Limb (tissue), 2 donors: ENCODE data around the gene DNAH9.

Experiments used
- DNase-seq, 2 donors: peaks; one replicate each; pipeline ENCODE4 v3.0.0-alpha.2; 2016; ENCODE audit errors: extremely low spot score in 2 of 2

Gene DNAH9

GRCh38 chr17:11610999-11611566 lies 12.8 kb downstream of the DNAH9 start:
- DNase-seq: no peak

- DNase-seq: no peak
These were observed 14.7 kb downstream of the DNAH9 start for GRCh38 chr17:11612956-11613355.

DNA sequence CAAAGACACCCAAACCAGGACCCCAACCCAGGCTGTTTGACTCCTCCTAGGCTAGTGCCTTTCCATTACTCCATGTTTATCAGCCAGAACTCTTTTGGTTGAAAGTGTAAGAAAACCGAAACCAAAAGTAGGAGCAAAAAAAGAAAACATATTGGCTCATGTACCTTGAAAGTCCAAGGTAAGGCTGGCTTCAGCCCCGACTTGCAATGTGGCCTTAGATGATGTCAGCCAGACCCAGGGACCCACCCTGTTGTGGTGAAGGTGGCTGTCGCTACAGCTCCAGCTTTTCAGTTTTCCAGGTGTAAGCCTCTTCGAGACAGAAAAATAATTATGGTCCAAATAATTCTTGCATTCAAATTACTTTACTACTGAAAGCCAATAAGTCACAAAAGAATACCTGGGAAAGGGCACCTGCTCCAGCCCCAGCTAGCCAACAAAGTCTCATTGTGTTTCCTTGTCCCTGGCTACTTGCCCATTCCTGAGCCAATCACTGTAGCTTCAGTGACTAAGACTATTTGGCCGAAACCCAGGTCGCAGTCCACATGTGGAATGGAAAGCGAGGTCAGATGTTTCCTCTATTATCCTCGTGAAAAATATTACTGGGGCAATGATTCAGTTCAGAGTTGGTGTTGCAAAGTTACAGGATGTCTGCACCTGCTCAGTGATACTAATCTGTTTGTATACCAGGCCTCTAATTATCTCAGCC lies 20.7 kb downstream of the DNAH9 start:
- DNase-seq: no peak

GRCh38 chr17:11622492-11622891 lies 24.2 kb downstream of the DNAH9 start:
- DNase-seq: no peak

DNA sequence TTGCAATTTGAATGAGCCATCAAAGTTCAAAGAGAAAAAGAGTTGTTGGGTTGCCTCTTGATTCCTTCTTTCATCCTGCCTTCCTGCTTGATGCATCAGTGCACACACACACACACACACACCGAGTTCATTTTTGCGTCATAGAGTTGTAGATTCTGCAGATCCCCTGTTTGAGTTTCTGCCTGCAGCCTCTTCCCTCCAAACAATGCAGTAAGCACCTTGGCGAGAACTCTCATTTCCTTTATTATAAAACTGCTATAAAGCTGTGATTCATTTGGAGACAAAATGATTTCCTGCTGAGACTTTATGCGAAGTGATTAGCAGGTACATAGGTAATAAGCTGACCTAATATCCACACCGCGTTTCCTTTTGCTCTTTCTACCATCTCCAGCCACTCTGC lies 26.7 kb downstream of the DNAH9 start:
- no peak for DNase-seq

DNA sequence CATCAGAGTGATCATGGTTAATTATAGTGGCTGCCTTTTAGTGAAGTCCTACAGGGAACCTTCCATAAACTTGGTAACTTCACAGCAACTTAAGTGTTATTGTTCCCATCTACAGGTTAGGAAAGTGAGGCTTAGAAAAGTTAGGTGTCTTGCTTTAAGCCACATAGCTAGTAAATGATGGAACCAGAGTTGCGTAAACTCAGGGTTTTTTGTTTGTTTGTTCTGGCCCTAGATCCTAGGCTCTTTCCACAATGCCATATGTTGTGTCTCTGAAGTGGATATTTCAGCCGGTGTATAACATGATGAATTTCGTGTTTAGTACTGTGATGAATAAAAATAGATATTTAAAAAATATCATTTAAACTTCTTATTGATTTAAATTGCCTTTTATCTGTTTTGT lies 27.6 kb downstream of the DNAH9 start:
- no peak for DNase-seq

GRCh38 chr17:11627301-11627940 lies 29.2 kb downstream of the DNAH9 start:
- DNase-seq: no peak

- DNase-seq: no peak
These were observed 30.1 kb downstream of the DNAH9 start for GRCh38 chr17:11628374-11628773.

GRCh38 chr17:11628831-11629230 lies 30.6 kb downstream of the DNAH9 start:
- no peak for DNase-seq

- no peak for DNase-seq
These were observed 38.5 kb downstream of the DNAH9 start for GRCh38 chr17:11636771-11637170.

DNA sequence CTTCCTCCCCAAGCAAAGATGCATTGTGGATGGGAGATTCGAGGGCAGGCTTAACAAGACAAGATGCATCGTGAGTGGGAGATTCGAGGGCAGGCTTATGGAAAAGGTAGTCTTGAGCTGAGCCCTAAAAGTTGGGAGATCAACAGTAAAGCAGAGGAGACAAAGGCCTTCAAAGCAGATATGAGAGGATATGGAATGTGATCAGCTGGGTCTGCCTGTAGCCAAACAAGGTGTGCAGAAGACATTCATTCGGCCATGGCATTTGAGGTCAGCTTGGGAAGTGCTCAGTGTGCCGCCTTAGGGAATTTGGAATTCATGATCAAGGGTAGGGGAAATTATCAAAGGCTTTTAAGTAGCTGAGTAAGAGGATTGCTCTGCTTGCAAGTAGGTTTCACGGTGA lies 39.5 kb downstream of the DNAH9 start:
- no peak for DNase-seq

- DNase-seq: no peak
These were observed 40.5 kb downstream of the DNAH9 start for GRCh38 chr17:11638700-11639265.

DNA sequence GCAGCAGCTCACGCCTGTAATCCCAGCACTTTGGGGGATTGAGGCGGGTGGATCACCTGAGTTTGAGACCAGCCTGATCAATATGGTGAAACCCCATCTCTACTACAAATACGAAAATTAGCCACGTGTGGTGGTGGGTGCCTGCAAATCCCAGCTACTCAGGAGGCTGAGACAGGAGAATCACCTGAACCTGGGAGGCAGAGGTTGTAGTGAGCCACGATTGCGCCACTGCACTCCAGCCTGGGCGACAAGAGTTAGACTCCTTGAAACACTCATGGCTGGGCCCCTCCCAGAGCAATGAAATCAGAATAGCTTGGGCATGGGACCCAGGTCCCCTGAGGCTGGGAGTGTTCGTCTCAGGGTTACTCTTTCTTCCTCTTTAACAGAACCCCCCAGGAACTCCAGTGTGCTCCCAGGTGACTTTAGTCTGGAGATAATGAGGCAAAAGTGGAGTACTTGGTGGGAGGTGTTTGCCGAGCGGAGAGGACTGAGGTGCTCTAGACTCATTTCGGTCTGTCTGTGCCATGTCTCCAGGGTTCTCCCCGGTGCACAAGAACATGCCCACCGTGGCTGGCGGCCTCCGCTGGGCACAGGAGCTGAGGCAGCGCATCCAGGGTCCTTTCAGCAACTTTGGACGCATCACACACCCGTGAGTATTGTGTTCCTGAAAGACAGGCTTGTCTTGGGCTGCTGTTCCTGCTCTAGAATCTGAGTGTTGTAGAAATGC lies 41.6 kb downstream of the DNAH9 start:
- no peak for DNase-seq

DNA sequence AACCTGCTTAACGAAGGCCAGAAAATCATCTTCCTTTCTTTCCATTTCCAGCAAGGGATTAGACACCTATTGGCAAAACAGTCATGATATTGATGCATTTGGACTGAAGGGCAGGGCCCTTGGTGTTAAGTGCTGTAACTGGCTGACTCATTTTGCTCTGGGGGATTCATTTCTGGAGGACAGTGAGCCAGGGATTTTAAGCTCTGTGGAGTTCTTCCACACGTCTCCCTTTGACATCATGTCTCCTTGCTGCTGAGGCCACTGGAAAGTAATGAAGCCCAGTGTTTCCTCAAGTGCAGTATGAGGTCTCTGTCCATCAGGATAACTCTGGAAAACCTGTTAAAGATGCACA lies 42.2 kb downstream of the DNAH9 start:
- DNase-seq: no peak

- no peak for DNase-seq
These were observed 43.4 kb downstream of the DNAH9 start for GRCh38 chr17:11641521-11642275.

DNA sequence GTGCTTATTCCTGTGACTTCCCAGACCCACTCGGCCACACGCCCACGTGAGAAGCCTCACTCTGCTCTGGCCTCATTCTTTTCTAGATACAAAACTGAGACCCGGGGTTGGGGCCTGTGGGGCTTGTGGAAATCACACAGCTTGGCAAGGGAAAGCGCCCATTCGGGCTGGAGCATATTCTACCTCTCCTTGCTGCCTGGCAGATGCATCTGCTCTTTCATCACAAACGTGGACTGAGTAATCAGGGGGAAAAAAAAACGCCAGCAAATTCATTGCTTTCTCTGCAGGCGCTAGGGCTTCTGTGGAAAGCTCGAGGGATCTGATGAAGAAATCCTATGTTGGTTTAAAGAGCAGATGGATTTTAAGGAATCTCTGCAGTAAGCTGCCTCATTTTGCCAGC lies 44.4 kb downstream of the DNAH9 start:
- DNase-seq: no peak

- no peak for DNase-seq
These were observed 45.6 kb downstream of the DNAH9 start for GRCh38 chr17:11643851-11644250.

- peak; percentile 70 to 90 for DNase-seq
These were observed 46.3 kb downstream of the DNAH9 start for GRCh38 chr17:11644265-11645212.

DNA sequence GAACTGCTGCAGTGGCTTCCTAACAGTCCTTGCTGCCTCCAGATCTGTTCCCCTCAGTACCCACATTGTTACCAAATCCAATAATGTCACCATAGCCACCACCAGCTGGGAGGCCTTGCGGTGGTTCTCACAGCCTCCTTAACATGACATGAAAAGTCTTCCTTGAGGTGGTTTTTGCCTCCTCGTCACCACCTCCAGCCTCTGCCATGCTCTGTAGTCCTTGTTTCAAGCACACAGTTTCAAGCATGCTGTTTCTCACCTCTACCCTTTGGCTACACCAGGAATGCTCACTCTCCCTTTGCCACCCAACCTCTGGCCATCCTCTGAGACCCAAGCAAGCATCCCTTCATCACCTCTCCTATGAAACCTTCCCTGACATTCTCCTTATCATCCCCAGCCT lies 47.2 kb downstream of the DNAH9 start:
- DNase-seq: no peak

DNA sequence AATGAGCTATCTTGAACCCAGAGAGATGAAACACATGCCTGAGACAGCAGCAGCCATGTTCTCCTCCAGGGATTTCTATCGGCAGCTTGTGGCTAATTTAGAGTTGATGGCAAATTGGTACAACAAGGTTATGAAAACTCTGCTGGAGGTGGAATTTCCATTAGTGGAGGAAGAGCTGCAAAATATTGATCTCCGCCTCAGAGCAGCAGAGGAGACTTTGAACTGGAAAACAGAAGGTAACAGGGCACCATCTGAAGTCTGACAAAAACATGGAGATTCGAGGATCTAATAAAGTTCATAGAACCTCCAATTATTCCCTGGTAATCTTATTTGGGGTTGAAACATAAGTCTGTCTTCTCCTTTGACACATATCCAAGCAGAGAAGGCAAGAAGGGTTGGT lies 52.8 kb downstream of the DNAH9 start:
- DNase-seq: no peak
